HepG2 (cell line): ENCODE data around the gene GABRB1. TPM values are rescaled to one million over a fixed set of nuclear protein-coding genes. Genes with fewer than 3 reads are reported as not detected.

Experiments used
- ATAC-seq: fragments of 200-7000 bp; cut with Tn5 transposase; 3 replicates; pipeline ENCODE4 v1.9.1; 2020; ENCODE audit warnings: mild to moderate bottlenecking, moderate library complexity
- BruUV-seq: library from RNA; stranded (reverse); fragments of 400-500 nt; replicated peaks from 2 replicates; lab custom pipeline; 2021; lab: Mats Ljungman, UMichigan
- CTCF ChIA-PET: fragments of 300-600 bp; formaldehyde crosslinking; extraction: SDS; loops from one replicate; lab custom pipeline; 2021; ENCODE audit warnings: low total read pairs, inconsistent platforms, low intra/inter-chr PET ratio; lab: Yijun Ruan, JAX
- POLR2A ChIA-PET: fragments of 350-600 bp; sonication (Branson Sonifier 250); formaldehyde crosslinking; loops from one replicate; lab custom pipeline; 2020; ENCODE audit warnings: antibody characterized with exemption, inconsistent platforms; lab: Yijun Ruan, JAX
- DNase-seq: peaks from one replicate; pipeline ENCODE4 v3.0.0-alpha.2; 2015; ENCODE audit warnings: low spot score
- FAIRE-seq: peaks from 3 replicates; lab custom pipeline; 2011; peaks lifted over from hg19 to GRCh38; lab: Jason Lieb, UNC
- H2AFZ ChIP-seq: one replicate; pipeline ENCODE4 v1.6.1; 2011; ENCODE audit warnings: low read length, inconsistent platforms
- H3K27ac ChIP-seq: fragments of 300-600 bp; 3 replicates; pipeline ENCODE4 v1.8.0; 2011; ENCODE audit warnings: mixed run types, mild to moderate bottlenecking, mixed read lengths, low read length, inconsistent platforms; ENCODE audit not compliant: insufficient read depth; ENCODE audit errors: extremely low read length
- H3K27me3 ChIP-seq, 2 experiments: fragments of 200-600 bp in 1 of 2; 2 replicates in 1 of 2; 3 replicates in 1 of 2; pipeline versions ENCODE4 v1.6.0 to v1.8.0; 2011; ENCODE audit warnings: low read length in 2 of 2, mild to moderate bottlenecking in 2 of 2, moderate library complexity in 2 of 2, inconsistent platforms in 1 of 2; ENCODE audit not compliant: insufficient read depth in 2 of 2, control insufficient read depth in 1 of 2
- H3K36me3 ChIP-seq, 2 experiments: fragments of 200-600 bp in 1 of 2; replicated peaks in 1 of 2; 2 replicates in 1 of 2; 3 replicates in 1 of 2; pipeline versions ENCODE4 v1.5.1 to v1.8.0; 2011; ENCODE audit warnings: low read length in 2 of 2, inconsistent platforms in 1 of 2; ENCODE audit not compliant: insufficient read depth in 2 of 2, control insufficient read depth in 1 of 2
- H3K4me1 ChIP-seq: 2 replicates; pipeline ENCODE4 v1.5.1; 2012; ENCODE audit warnings: low read length, inconsistent platforms; ENCODE audit not compliant: insufficient read depth
- H3K4me2 ChIP-seq: 2 replicates; pipeline ENCODE4 v1.6.0; 2011; ENCODE audit warnings: low read depth, low read length, inconsistent platforms
- H3K4me3 ChIP-seq, 3 experiments: fragments of 200-600 bp in 1 of 3; sonication (generic), shearing (Covaris generic) in 1 of 3; replicated peaks in 1 of 3; 2 replicates each; pipeline ENCODE4 v1.5.1; 2011 to 2016; ENCODE audit warnings: low read length in 3 of 3, inconsistent platforms in 2 of 3, low read depth in 2 of 3, mild to moderate bottlenecking in 2 of 3, control low read depth in 1 of 3, mixed read lengths in 1 of 3; ENCODE audit not compliant: insufficient read depth in 1 of 3
- H3K79me2 ChIP-seq: one replicate; pipeline ENCODE4 v1.6.1; 2011; ENCODE audit warnings: low read length, inconsistent platforms; ENCODE audit not compliant: insufficient read depth
- H3K9ac ChIP-seq: 2 replicates; pipeline ENCODE4 v1.6.0; 2011; ENCODE audit warnings: mild to moderate bottlenecking, low read depth, low read length, inconsistent platforms; ENCODE audit not compliant: insufficient read depth
- H3K9me3 ChIP-seq: 2 replicates; pipeline ENCODE4 v1.5.1; 2012; ENCODE audit warnings: mild to moderate bottlenecking, low read length
- H4K20me1 ChIP-seq: 2 replicates; pipeline ENCODE4 v1.6.0; 2011; ENCODE audit warnings: inconsistent platforms, mild to moderate bottlenecking, low read length, moderate library complexity; ENCODE audit not compliant: insufficient read depth
- ARID5B ChIP-seq: IDR thresholded peaks from 2 replicates; pipeline ENCODE4 v1.4.0; 2020; ENCODE audit warnings: mild to moderate bottlenecking, missing genetic modification reagents
- DNMT1 ChIP-seq: sonication (generic); formaldehyde crosslinking; IDR thresholded peaks from 2 replicates; pipeline ENCODE4 v1.5.1; 2020; ENCODE audit warnings: mild to moderate bottlenecking, missing genetic modification reagents
- NONO ChIP-seq, 2 experiments: fragments of 450-650 bp in 1 of 2; sonication (generic) in 1 of 2; formaldehyde crosslinking in 1 of 2; IDR thresholded peaks in 1 of 2; conservative IDR thresholded peaks in 1 of 2; 2 replicates each; pipeline versions ENCODE4 v1.6.1 to v1.8.0; 2017 to 2022; ENCODE audit warnings: mild to moderate bottlenecking in 1 of 2, missing genetic modification reagents in 1 of 2, moderate library complexity in 1 of 2
- TERF1 ChIP-seq: sonication (generic); formaldehyde crosslinking; IDR thresholded peaks from 2 replicates; pipeline ENCODE4 v1.8.0; 2022; ENCODE audit warnings: mild to moderate bottlenecking, missing genetic modification reagents, moderate library complexity
- ZNF672 ChIP-seq: sonication (generic); formaldehyde crosslinking; IDR thresholded peaks from 2 replicates; pipeline ENCODE4 v1.8.1; 2022; ENCODE audit warnings: missing genetic modification reagents
- ZNF678 ChIP-seq: sonication (generic); formaldehyde crosslinking; IDR thresholded peaks from 2 replicates; pipeline ENCODE4 v1.4.0; 2020; ENCODE audit warnings: mild to moderate bottlenecking, missing genetic modification reagents
- ZNF879 ChIP-seq: sonication (generic); formaldehyde crosslinking; IDR thresholded peaks from 2 replicates; pipeline ENCODE4 v1.8.1; 2023; ENCODE audit warnings: missing genetic modification reagents
- WGBS: methylation state at CpG from one replicate; pipeline ENCODE4 v1.1.6; 2017; ENCODE audit warnings: low lambda C conversion rate; 5-methylcytosine and 5-hydroxymethylcytosine counted together
- in situ Hi-C: cut with HindIII; loops from 2 replicates; pipeline ENCODE4 v1.10.0; 2017; ENCODE audit warnings: low pct_unique_long_range_greater_than_20kb; ENCODE audit not compliant: extremely low pct_ligation_motif_present
- intact Hi-C: fragments of 100-400 bp; cut with micrococcal nuclease; formaldehyde crosslinking; loops from one replicate; pipeline ENCODE4 v1.10.0; 2022; ENCODE audit not compliant: unreplicated experiment
- polyA plus RNA-seq, 8 experiments: library from polyadenylated mRNA; depleted of rRNA in 3 of 8; stranded (reverse) in 7 of 8; unstranded in 1 of 8; fragments of >200 nt; fragmentation: Illumina TruSeq in 4 of 8; extraction: Trizol in 4 of 8; gene quantifications; 2 replicates each; pipeline versions ENCODE4 v1.2.1 to v1.2.3, GENCODE V29; 2011 to 2016; ENCODE audit warnings: low read depth in 4 of 8, missing spikeins in 1 of 8, mixed read lengths in 1 of 8; ENCODE audit not compliant: insufficient read depth in 1 of 8
- total RNA-seq, 5 experiments: library from RNA; depleted of rRNA; stranded (reverse); fragments of >200 nt; fragmentation: Illumina TruSeq; extraction: Trizol; gene quantifications; 2 replicates each; pipeline ENCODE4 v1.2.3, GENCODE V29; 2016; ENCODE audit warnings: low read depth in 1 of 5

The GABRB1 gene
- total and polyA plus RNA-seq, 2 of the 13 experiments (the other 11 are each of a cell fraction or from before 2014, with no cell fraction given), result not detected

GRCh38 chr4:47222276-47222675 lies 190.9 kb downstream of the GABRB1 start:
- no peak overlapping the region for H3K9ac ChIP-seq
- no peaks in the 10 kb centered on the region for H3K9me3 ChIP-seq
- ChIA-PET CTCF (no interaction called here), POLR2A (no interaction called here)
- no peaks in the 10 kb centered on the region for H4K20me1 ChIP-seq
- H3K4me1 ChIP-seq, result no peaks in the 10 kb centered on the region
- H3K4me2 ChIP-seq, result no peak overlapping the region
- in situ Hi-C loops (no loop called here), intact Hi-C loops (no loop called here)
- H3K79me2 ChIP-seq, result no peaks in the 10 kb centered on the region
- BruUV-seq, result no TSS peak
- H2AFZ ChIP-seq, result no peak overlapping the region
- ATAC-seq (no peak), DNase-seq (no peak), FAIRE-seq (no peak)
- H3K4me3 ChIP-seq, result no peak overlapping the region
- no peak overlapping the region for H3K27ac ChIP-seq
- TF ChIP-seq NONO (IDR thresholded peaks at IDR 0.05), result no peak
- no peak for TF ChIP-seq NONO (CRISPR knock-in tag; conservative IDR thresholded peaks at IDR 0.05)
- no peak for TF ChIP-seq TERF1 (CRISPR knock-in tag)
- TF ChIP-seq ZNF879, result no peak
- no peak for TF ChIP-seq ZNF678
- TF ChIP-seq DNMT1 (CRISPR knock-in tag), result no peak
- no peak for TF ChIP-seq ZNF672 (CRISPR knock-in tag)
- TF ChIP-seq ARID5B (CRISPR knock-in tag), result no peak
- no peaks in the 10 kb centered on the region for H3K27me3 ChIP-seq
- 27% methylated on average over 1 of the region's 1 CpG for WGBS
- H3K36me3 ChIP-seq, result no peaks in the 10 kb centered on the region
